Activated naive CD4-positive, alpha-beta T cell treated with Interleukin-2 at 50 U/mL for 16 hours (primary cell): ENCODE measurements around the gene SIN3A.

Experiments used
- DNase-seq: peaks from one replicate; pipeline ENCODE4 v3.0.0-alpha.2; 2020

SIN3A gene

DNA sequence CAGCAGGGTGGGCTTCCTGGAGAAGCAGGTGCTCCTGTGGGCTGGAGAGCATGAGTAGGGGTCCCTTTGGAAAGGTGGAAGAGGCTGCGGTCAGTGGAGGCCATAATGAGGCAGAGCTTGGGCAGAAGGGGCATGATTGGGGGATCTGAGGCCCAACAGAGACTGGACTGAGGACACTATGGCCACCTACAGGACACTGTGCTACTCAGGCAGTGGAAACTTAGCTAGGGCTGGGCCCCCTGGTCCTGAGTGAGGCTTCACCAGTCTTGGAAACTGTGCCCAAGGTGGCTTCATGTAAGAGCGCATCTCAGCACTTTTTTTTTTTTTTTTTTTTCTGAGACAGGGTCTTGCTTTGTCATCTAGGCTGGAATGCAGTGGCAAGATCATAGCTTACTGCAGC, 121.9 kb downstream of the SIN3A start:
- DNase-seq, result no peak

- no peak for DNase-seq
Measured at GRCh38 chr15:75328493-75329314, 122.8 kb downstream of the SIN3A start.

DNA sequence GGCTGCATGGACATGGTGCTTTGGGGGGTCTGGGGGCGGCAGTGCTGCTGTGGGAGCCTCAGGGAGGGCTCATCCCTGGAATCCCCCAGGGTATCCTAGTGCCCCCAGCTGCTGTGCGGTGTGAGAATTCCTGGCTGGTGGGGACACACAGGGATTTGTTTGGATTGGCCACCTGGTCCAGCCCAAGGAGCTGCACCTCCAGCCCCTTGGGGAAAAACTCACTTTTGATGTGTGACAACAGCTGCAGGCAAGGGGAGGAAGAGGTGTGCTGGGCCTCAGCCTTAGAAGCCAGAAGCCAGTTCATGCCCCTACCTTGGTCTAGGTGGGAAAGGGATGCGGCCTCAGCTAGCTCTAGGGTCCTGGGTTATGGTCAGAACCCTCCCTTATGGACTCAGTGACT, 124.0 kb downstream of the SIN3A start:
- DNase-seq, result no peak

DNA sequence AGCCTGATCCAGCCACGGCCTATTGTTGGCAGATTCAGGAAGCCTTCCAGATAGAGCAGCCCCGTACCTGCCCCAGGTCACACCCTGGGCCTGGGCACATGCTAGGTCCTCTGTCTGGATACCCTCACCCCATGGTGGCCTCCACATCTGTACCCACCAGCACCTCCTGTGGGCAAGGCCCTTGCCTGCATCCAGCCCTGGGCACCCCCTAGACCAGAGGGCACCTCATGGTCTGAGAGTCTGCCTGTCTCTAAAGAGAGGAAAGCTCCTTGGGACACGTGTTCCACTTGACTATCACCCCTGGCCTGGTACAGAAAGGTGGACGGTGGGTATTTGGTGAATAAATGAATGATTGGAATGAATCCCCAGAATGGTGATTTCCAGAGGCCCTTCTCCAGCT, 124.5 kb downstream of the SIN3A start:
- no peak for DNase-seq

DNA sequence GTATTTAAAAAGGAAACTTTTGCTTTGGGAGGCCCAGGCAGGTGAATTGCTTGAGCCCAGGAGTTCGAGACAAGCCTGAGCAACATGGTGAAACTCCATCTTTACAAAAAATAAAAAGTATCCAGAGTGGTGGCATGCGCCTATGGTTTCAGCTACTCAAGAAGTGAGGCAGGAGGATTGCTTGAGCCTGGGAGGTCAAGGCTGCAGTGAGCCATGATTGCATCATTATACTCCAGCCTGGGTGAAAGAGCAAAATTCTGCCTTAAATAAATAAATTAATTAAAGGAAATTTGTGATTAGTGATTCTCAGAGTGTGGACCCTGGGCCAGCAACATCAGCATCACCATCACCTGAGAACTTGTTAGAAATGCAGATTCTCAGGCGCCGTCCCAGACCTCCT, 125.6 kb downstream of the SIN3A start:
- DNase-seq, result no peak

DNA sequence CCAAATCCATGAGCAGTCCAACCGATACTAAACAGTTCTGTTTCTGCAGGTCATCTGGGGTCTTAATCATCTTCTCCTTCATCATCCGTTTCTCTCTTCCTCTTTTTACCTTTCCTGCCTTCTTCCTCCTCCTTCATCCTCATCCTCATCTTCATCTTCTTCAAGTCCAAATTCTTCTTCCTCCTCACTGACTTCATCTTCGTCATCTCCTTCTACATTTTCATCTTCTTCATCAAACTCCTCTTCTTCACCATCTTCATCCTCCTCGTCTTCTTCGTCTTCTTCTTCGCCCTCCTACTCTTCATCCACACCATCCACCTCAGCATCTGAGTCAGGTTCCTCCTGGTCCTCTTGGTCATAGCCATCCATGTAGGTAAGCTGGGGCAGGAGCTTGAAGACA, 129.8 kb downstream of the SIN3A start:
- DNase-seq, result no peak
